Fibroblast of the aortic adventitia (primary cell): ENCODE results near the gene TSPAN18. TPM values are rescaled to one million over a fixed set of nuclear protein-coding genes. Genes with fewer than 3 reads are reported as not detected.

Experiments
- DNase-seq: peaks from one replicate; pipeline ENCODE4 v3.0.0-alpha.2; 2010; ENCODE audit warnings: low read depth
- H3K4me3 ChIP-seq: 2 replicates; pipeline ENCODE4 v1.5.1; 2011; ENCODE audit warnings: low read depth, mild to moderate bottlenecking, control low read depth, low read length, moderate library complexity
- CTCF ChIP-seq: IDR thresholded peaks from 2 replicates; pipeline ENCODE4 v1.5.1; 2011; ENCODE audit warnings: mild to moderate bottlenecking, low read length, control low read depth, inconsistent platforms; ENCODE audit not compliant: insufficient read depth
- total RNA-seq: library from RNA; depleted of rRNA; stranded (reverse); fragments of >200 nt; gene quantifications from 2 replicates; pipeline ENCODE4 v1.2.3, GENCODE V29; 2012; ENCODE audit warnings: low replicate concordance

The TSPAN18 gene
- total RNA-seq: under 0.01 and 0.49 TPM in 2 replicates

GRCh38 chr11:44726283-44727113 lies at the start of gene TSPAN18:
TSPAN18 (plus strand) TSS chr11:44726962; CDS start chr11:44906417, 179,455 bp downstream.
- TF ChIP-seq CTCF: no peak
- no peak for DNase-seq
- peak within 1 kb of the TSS; percentile 13 for H3K4me3 ChIP-seq

- no peak for DNase-seq
- no peak overlapping the region for H3K4me3 ChIP-seq
- no peak for TF ChIP-seq CTCF
Measured at GRCh38 chr11:44680982-44681597, 45.7 kb upstream of the TSPAN18 start.

GRCh38 chr11:44681698-44682097 lies 45.1 kb upstream of the TSPAN18 start:
- no peak for TF ChIP-seq CTCF
- peak; percentile 13 for DNase-seq
- no peak overlapping the region for H3K4me3 ChIP-seq

GRCh38 chr11:44684859-44685281 lies 41.9 kb upstream of the TSPAN18 start:
- no peak for TF ChIP-seq CTCF
- H3K4me3 ChIP-seq: no peak overlapping the region
- no peak for DNase-seq

GRCh38 chr11:44687388-44687787 lies 39.4 kb upstream of the TSPAN18 start:
- H3K4me3 ChIP-seq: no peak overlapping the region
- DNase-seq: no peak
- TF ChIP-seq CTCF: no peak

GRCh38 chr11:44689265-44689664 lies 37.5 kb upstream of the TSPAN18 start:
- DNase-seq: no peak
- no peak overlapping the region for H3K4me3 ChIP-seq
- TF ChIP-seq CTCF: no peak
